Measurements from ENCODE around the gene NDE1.
"Not testable (repeated sequence)": the region's sequence is repeated elsewhere in the genome, so short reads cannot be mapped to it uniquely, and the experiment has no call there.

NDE1 gene

GRCh38 chr16:15650019-15650697, at the start of gene NDE1:
Gene NDE1 (plus strand): TSS chr16:15650245. CDS start chr16:15664779, 14,534 bp downstream.
- DNase-seq (ENCODE audit: low read depth, low spot score) = no peak

- no peak for DNase-seq (ENCODE audit: low read depth, low spot score)
Observed at GRCh38 chr16:15601212-15601879, 48.7 kb upstream of the NDE1 start.

- no peak for DNase-seq (ENCODE audit: low read depth, low spot score)
Observed at GRCh38 chr16:15602285-15603044, 47.6 kb upstream of the NDE1 start.

- DNase-seq (ENCODE audit: low read depth, low spot score) = no peak
Observed at GRCh38 chr16:15604460-15605440, 45.3 kb upstream of the NDE1 start.

GRCh38 chr16:15605839-15606517, 44.1 kb upstream of the NDE1 start:
- no peak for DNase-seq (ENCODE audit: low read depth, low spot score)

- no peak for DNase-seq (ENCODE audit: low read depth, low spot score)
Observed at GRCh38 chr16:15606518-15607220, 43.4 kb upstream of the NDE1 start.

GRCh38 chr16:15607221-15607699, 42.8 kb upstream of the NDE1 start:
- not testable (repeated sequence) for DNase-seq (ENCODE audit: low read depth, low spot score)

- peak; percentile 52 for DNase-seq (ENCODE audit: low read depth, low spot score)
Observed at GRCh38 chr16:15607700-15608396, 42.2 kb upstream of the NDE1 start.

GRCh38 chr16:15608398-15609285, 41.4 kb upstream of the NDE1 start:
- no peak for DNase-seq (ENCODE audit: low read depth, low spot score)

GRCh38 chr16:15609286-15609649, 40.8 kb upstream of the NDE1 start:
- no peak for DNase-seq (ENCODE audit: low read depth, low spot score)

GRCh38 chr16:15610369-15610871, 39.6 kb upstream of the NDE1 start:
- DNase-seq (ENCODE audit: low read depth, low spot score) = no peak

- DNase-seq (ENCODE audit: low read depth, low spot score) = no peak
Observed at GRCh38 chr16:15611610-15612009, 38.4 kb upstream of the NDE1 start.

- DNase-seq (ENCODE audit: low read depth, low spot score) = no peak
Observed at GRCh38 chr16:15613676-15614075, 36.4 kb upstream of the NDE1 start.

- DNase-seq (ENCODE audit: low read depth, low spot score) = no peak
Observed at GRCh38 chr16:15616012-15616411, 34.0 kb upstream of the NDE1 start.

- DNase-seq (ENCODE audit: low read depth, low spot score) = no peak
Observed at GRCh38 chr16:15616475-15617165, 33.4 kb upstream of the NDE1 start.

- no peak for DNase-seq (ENCODE audit: low read depth, low spot score)
Observed at GRCh38 chr16:15617901-15618300, 32.1 kb upstream of the NDE1 start.

GRCh38 chr16:15618392-15618791, 31.7 kb upstream of the NDE1 start:
- no peak for DNase-seq (ENCODE audit: low read depth, low spot score)

Measured in brain pericyte (primary cell).